GM10266 (cell line): ENCODE measurements around the gene PCCA.

Source experiments
- DNase-seq: peaks from one replicate; pipeline ENCODE4 v3.0.0; 2012; ENCODE audit errors: extremely low spot score
- CTCF ChIP-seq: IDR thresholded peaks from 2 replicates; pipeline ENCODE4 v1.5.1; 2012; ENCODE audit warnings: mild to moderate bottlenecking, low read depth; ENCODE audit not compliant: control insufficient read depth, insufficient read depth; ENCODE audit errors: missing control alignments

PCCA gene

GRCh38 chr13:100541897-100542825 is 453.3 kb downstream of the PCCA start:
- TF ChIP-seq CTCF: no peak
- DNase-seq: no peak

GRCh38 chr13:100542826-100543156 is 453.9 kb downstream of the PCCA start:
- peak; percentile 25 for TF ChIP-seq CTCF
- DNase-seq: peak; percentile 66

- no peak for DNase-seq
- TF ChIP-seq CTCF: no peak
Measured at GRCh38 chr13:100543872-100544602, 455.1 kb downstream of the PCCA start.

GRCh38 chr13:100544866-100545683 is 456.2 kb downstream of the PCCA start:
- DNase-seq: no peak
- no peak for TF ChIP-seq CTCF

GRCh38 chr13:100545684-100546061 is 456.8 kb downstream of the PCCA start:
- DNase-seq: no peak
- no peak for TF ChIP-seq CTCF

- TF ChIP-seq CTCF: no peak
- no peak for DNase-seq
Measured at GRCh38 chr13:100546713-100547405, 458.0 kb downstream of the PCCA start.
